ENCODE results near the gene TMOD1.

DNA sequence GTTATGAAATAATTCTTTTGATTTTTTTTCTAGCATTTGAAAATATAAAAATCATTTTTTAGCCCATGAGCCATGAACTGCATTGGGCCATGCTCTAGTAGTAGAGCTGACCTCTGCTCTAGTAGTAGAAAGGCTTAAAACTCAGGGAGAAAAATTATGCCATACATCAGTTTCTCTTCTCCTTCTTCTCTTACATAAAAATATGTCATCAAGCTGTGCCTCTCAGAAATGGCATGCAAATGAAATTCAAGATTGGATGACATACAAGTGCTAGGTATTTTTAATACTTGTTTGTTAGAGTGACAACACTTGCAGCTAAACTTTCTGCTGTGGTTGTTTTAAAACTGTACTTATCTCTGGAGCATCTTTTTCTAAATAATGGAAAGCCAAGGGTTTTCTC, 42.1 kb upstream of the TMOD1 start:
- no peak for TF ChIP-seq CTCF (IDR thresholded peaks at IDR 0.05)
- TF ChIP-seq POLR2A (IDR thresholded peaks at IDR 0.05), result no peak

Data from testis (tissue), 2 donors.